Measurements from ENCODE around the gene ROR1.

ROR1 gene

DNA sequence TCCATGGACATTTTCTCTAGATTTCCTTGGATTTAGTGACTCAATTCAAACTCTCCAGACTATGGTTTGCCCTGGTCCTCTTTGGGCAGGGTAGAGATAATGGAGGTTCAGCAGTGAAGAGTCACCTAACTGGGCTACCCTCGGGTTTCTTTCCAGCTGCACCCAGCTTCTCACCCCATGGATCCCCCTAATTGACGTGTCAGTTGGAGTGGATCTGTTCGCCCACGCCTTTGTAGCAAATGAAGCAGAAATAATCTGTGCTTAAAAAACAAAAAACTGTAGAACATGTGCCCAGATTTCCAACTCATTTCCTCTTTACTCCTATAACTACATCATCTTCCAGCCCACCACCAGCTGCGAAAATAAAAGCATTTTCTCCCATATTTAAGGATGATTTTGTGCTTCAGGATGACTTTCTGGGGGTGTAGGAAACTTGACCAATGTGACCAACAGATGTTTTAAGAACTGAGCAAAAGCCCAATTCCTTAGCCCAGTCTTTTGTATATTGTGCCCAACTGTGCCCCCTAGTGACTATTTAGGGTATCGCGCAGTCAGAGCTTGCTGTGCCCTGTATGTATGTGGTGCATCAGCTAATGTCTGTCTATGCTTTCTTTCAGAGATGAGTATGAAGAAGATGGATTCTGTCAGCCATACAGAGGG, 363.1 kb downstream of the ROR1 start:
- TF ChIP-seq, protein P1, sequence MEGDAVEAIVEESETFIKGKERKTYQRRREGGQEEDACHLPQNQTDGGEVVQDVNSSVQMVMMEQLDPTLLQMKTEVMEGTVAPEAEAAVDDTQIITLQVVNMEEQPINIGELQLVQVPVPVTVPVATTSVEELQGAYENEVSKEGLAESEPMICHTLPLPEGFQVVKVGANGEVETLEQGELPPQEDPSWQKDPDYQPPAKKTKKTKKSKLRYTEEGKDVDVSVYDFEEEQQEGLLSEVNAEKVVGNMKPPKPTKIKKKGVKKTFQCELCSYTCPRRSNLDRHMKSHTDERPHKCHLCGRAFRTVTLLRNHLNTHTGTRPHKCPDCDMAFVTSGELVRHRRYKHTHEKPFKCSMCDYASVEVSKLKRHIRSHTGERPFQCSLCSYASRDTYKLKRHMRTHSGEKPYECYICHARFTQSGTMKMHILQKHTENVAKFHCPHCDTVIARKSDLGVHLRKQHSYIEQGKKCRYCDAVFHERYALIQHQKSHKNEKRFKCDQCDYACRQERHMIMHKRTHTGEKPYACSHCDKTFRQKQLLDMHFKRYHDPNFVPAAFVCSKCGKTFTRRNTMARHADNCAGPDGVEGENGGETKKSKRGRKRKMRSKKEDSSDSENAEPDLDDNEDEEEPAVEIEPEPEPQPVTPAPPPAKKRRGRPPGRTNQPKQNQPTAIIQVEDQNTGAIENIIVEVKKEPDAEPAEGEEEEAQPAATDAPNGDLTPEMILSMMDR (conservative IDR thresholded peaks at IDR 0.05; ENCODE audit: control insufficient read depth, insufficient read depth, low read depth, low read length) = peak; percentile 93
- peak; percentile 99 for DNase-seq (ENCODE audit: low read depth)
- no peak overlapping the region for H3K4me3 ChIP-seq (ENCODE audit: control insufficient read depth, low read depth, low read length)

- TF ChIP-seq, protein P1 (conservative IDR thresholded peaks at IDR 0.05; ENCODE audit: control insufficient read depth, insufficient read depth, low read depth, low read length) = no peak
- no peak overlapping the region for H3K4me3 ChIP-seq (ENCODE audit: control insufficient read depth, low read depth, low read length)
- peak; percentile 12 for DNase-seq (ENCODE audit: low read depth)
These were observed 363.6 kb downstream of the ROR1 start for GRCh38 chr1:64137412-64137803.

GRCh38 chr1:64139877-64140276, 366.1 kb downstream of the ROR1 start:
- TF ChIP-seq, protein P1 (conservative IDR thresholded peaks at IDR 0.05; ENCODE audit: control insufficient read depth, insufficient read depth, low read depth, low read length) = no peak
- DNase-seq (ENCODE audit: low read depth) = no peak
- H3K4me3 ChIP-seq (ENCODE audit: control insufficient read depth, low read depth, low read length) = no peak overlapping the region

DNA sequence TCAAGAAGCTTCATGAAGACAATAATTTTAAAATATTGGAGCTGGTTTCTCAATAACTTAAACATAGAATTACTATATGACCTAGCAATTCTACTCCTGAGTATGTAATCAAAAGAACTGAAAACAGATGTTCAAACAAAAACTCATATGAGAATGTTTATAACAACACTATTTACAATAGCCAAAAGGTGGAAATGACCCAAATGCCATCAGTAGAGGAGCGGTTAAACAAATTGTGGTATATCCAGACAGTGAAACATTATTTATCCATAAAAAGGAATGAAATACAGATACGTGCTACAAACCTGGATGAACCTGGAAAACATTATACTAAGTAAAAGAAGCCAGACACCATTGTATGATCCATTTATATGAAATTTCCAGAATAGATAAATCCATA, 366.8 kb downstream of the ROR1 start:
- H3K4me3 ChIP-seq (ENCODE audit: control insufficient read depth, low read depth, low read length) = no peak overlapping the region
- no peak for DNase-seq (ENCODE audit: low read depth)
- TF ChIP-seq, protein P1 (conservative IDR thresholded peaks at IDR 0.05; ENCODE audit: control insufficient read depth, insufficient read depth, low read depth, low read length) = no peak

- TF ChIP-seq, protein P1 (conservative IDR thresholded peaks at IDR 0.05; ENCODE audit: control insufficient read depth, insufficient read depth, low read depth, low read length) = no peak
- DNase-seq (ENCODE audit: low read depth) = no peak
- H3K4me3 ChIP-seq (ENCODE audit: control insufficient read depth, low read depth, low read length) = no peak overlapping the region
These were observed 373.4 kb downstream of the ROR1 start for GRCh38 chr1:64147045-64147724.

GRCh38 chr1:64147759-64148158, 373.9 kb downstream of the ROR1 start:
- TF ChIP-seq, protein P1 (conservative IDR thresholded peaks at IDR 0.05; ENCODE audit: control insufficient read depth, insufficient read depth, low read depth, low read length) = no peak
- peak; percentile 56 for DNase-seq (ENCODE audit: low read depth)

More at GRCh38 chr1:64147759-64148158, 373.9 kb downstream of the ROR1 start:
- H3K4me3 ChIP-seq (ENCODE audit: control insufficient read depth, low read depth, low read length) = no peak overlapping the region
